ENCODE measurements around the gene FAM20C.

DNA sequence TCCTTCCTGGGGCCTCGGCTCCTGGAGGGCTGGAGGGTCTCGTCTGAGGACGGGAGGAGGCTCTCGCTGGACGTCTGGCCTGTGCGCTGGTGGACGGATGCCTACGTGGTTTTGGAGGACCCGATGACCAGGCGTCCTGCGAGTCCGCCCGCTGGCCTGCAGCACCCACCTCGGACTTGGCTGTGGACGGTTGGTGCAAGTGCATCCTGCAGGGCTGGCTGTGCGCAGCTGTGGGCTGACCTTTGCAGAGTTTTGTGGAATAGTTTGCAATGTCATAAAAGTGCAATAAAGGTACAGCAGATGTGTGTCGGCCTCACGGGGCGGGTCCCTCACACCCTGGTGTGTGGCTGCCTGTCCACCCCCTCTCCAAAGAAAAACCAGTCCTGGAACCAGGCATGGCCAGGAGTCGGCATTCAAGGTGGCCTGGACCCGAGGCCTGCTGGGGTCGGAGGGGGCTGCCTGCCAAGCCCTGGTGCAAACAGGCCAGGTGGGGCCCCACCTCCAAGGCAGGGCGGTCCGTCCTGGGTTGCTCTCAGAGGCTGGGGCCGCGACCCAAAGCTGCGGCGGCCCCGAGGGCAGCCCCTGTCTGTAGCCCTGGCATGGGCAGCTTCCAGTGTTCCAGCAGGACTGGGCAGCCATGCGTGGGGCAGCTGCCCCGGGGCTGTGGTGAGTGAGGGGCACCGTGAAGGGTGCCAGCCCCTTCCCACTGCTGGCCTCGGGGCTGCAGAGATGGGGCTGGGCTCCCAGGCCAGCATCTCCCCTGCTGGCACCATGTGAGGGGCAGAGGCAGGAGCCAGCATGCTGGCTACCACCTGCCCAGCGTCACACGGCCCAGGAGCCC lies 68.3 kb downstream of the FAM20C start:
- TF ChIP-seq SIN3A (IDR thresholded peaks at IDR 0.05; ENCODE audit: low read depth, low read length) (no peak), BRCA1 (IDR thresholded peaks at IDR 0.05; ENCODE audit: low read depth, low read length) (no peak), POLR2AphosphoS5 (IDR thresholded peaks at IDR 0.05; ENCODE audit: low read length) (no peak)
